GM19023 (cell line): ENCODE data around the gene KASH5.
"Not testable (repeated sequence)": the region's sequence is repeated elsewhere in the genome, so short reads cannot be mapped to it uniquely, and the experiment has no call there.

Experiments
- ATAC-seq: cut with Tn5 transposase; IDR thresholded peaks from one replicate; pipeline ENCODE4 v1.9.1; 2021; ENCODE audit warnings: mild to moderate bottlenecking, moderate library complexity; ENCODE audit not compliant: unreplicated experiment

The KASH5 gene

DNA sequence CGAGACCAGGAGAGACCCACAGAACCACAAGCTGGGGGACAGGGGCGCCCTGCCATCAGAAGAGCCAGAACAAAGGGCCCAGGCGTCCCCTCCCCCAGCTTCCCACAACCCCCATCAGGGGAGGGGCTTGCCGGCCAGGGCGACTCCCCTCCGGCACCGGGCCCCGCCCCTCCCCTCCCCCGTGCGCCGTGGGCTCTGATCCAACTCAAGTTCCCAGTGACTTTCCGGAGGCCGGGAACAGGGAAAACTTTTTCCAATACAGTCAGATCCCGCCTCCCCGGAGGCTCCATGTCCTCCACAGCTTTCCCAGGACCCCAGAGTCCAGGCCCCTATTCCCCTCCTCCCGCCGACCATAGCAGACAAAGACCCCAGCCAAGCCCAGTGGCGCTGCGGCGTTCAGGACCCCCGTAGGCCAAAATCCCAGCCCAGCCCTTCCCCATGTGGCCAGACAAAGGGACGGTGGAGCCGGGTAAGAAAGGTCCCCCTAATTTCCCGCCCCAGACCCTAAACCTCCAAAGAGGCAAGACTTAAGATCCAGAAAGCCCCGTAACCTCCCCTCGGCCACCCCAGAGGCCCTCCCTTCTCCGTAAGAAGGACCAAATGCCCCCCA is 26.5 kb upstream of the KASH5 start:
- no peak for ATAC-seq

DNA sequence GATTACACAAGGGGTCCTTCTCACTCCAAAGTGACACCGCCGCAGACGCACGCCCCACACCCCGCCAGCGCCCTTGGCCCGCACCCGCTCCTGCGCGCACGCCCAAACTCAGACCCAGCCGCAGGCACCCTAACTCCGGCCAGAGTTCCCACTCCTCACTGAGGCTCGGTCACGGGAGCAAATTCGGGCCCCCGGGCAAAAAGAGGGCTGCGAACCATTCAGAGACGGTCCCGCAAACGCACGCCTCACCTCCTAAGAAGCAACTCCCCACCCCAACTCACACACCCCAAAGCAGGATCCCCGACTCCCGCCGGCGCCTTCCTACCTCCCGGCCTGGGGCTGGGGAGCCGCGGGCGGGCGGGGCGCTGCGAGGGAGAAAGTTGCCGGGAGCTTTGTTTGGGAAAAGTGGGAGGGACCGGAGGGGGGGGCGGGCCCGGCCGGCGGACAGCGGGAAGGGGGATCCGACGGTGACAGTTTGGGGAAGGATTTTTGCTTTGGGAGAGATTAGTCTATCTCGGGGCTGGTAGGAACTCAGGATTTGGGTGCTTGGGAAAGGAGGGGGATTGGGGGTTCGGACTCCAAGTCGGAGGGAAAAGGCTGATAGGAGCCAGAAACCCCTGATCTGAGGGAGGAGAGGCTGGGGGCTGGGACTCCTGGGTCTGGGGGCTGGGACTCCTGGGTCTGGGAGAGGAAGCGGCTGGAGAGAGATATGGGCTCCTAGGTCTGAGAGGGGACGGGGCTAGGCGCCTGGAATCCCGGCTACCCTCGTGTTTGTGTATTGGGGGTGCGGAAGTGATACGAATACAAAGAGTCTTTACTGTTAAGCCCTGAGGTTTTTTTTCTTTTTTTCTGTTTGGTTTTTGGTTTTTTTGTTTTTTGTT is 25.8 kb upstream of the KASH5 start, which contains the start of gene TEAD2:
Gene TEAD2 (minus strand): TSS at position 369 of the 881 bp plus-strand sequence. CDS start 2,341 bp downstream, outside the sequence.
- no peak for ATAC-seq

- ATAC-seq = no peak
These were observed 25.2 kb upstream of the KASH5 start for GRCh38 chr19:49362929-49363267.

DNA sequence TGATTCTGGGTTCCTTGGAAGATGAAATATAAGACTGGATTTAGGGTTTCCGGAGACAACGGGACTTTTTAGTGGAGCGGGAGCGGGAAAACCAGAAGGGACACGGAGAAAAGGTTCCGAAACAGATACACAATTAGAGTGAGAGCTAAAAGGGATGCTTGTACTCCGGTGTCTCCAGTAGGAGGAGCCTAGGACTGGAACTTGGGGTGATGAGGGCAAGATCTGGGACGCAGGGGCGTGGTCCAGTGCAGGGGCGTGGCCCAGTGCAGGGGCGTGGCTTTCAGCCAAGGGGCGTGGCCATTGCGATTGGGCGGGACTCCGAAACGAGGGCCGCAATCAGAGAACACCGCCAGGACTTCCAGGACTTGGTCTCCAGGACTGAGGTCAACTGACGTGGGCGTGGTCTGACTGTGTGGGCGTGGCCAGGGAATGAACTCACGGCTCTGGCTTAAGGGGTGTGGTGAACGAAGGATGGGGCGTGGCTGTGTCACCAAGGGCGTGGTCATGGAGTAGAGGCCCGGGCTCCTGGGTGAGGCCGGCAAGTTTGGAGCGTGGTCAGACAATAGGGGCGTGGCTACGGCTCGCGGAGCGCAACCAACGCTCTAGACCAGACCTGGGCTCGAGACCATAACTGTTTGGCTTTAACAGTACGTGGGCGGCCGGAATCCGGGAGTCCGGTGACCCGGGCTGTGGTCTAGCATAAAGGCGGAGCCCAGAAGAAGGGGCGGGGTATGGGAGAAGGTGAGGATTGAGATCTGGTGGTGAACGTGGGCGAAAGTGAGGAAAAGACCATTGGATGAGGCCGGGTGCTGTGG is 24.6 kb upstream of the KASH5 start, which contains the start of gene DKKL1:
Gene DKKL1 (plus strand): TSS at position 610 of the 815 bp plus-strand sequence. CDS start 122 bp downstream, at position 732.
- no peak for ATAC-seq

GRCh38 chr19:49364083-49364737 is 23.8 kb upstream of the KASH5 start:
- ATAC-seq = no peak

DNA sequence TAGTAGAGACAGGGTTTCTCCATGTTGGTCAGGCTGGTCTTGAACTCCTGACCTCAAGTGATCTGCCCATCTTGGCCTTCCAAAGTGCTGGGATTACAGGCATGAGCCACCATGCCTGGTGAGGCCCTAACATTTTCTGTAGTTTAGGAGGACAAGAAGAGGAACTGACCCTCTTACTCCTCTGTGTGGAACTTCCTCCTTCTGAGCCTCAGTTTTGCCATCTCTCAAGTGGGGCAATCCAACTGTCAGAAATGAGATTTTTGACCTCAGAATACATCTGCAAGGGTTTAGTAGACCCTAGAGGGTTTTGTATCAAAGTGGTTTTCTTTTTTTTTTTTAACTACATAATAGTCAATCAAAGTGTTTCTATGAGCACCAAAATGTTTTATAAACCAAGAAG is 21.9 kb upstream of the KASH5 start:
- ATAC-seq = no peak

DNA sequence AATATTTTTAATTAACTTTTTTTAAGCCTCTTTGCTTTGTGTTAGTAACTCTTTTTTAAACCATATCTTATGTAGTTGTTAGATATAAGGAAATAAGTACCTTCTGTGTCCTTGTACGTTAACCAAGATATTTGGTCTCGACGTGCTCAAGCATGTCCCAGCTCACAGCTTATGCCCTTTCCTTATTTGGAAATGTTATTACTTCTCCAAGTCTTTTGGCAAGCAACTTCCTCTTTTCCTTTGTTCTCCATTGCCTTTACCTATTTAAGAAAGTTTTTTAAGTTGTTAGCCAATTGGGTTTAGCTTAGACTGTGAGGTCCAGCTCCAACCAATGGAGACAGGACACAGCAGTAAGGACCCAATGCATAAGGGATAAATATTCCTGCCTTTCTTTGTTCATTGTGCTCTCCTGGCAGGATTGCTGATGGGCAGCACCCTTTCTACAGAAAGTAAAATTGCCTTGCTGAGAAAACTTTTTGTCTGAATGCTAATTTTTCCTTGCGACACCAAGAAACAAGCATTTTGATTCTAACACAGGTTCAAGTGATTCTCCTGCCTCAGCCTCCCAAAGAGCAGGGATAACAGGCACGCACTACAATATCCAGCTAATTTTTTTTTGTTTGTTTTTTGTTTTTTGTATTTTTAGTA is 19.2 kb upstream of the KASH5 start:
- no peak for ATAC-seq

GRCh38 chr19:49371184-49371583 is 16.9 kb upstream of the KASH5 start:
- no peak for ATAC-seq

DNA sequence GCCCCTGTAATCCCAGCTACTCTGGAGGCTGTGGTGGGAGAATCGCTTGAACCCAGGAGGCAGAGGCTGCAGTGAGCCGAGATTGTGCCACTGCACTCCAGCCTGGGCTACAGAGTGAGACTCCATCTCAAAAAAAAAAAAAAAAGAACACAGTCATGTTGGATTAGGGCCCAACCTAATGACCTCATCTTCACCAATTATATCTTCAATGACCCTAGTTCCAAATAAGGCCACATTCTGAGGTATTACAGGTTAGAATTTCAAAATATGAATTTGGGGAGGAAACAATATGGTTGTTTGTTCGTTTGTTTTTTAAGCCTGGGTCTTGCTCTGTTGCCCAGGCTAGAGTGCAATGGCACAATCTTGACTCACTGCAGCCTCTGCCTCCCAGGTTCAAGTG is 14.9 kb upstream of the KASH5 start:
- not testable (repeated sequence) for ATAC-seq

DNA sequence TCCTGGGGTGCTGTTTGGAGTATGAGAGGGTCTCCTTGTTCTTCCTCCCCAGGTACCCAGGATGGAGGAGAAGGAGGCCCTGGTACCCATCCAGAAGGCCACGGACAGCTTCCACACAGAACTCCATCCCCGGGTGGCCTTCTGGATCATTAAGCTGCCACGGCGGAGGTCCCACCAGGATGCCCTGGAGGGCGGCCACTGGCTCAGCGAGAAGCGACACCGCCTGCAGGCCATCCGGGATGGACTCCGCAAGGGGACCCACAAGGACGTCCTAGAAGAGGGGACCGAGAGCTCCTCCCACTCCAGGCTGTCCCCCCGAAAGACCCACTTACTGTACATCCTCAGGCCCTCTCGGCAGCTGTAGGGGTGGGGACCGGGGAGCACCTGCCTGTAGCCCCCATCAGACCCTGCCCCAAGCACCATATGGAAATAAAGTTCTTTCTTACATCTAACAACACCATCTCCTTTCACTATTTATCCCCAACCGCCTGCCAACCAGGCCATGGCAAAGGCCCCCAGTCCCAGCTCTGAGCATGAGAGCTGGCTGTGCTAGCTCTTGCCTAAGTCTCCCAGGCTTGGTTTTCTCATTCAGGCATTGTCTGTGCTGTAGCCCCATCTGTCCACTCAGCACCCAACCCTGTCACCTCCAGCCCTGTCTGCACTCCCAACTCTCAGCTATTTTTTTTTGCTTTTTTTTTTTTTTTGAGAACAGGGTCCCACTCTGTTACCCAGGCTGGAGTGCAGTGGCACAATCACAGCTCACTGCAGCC is 13.2 kb upstream of the KASH5 start:
- ATAC-seq = no peak

DNA sequence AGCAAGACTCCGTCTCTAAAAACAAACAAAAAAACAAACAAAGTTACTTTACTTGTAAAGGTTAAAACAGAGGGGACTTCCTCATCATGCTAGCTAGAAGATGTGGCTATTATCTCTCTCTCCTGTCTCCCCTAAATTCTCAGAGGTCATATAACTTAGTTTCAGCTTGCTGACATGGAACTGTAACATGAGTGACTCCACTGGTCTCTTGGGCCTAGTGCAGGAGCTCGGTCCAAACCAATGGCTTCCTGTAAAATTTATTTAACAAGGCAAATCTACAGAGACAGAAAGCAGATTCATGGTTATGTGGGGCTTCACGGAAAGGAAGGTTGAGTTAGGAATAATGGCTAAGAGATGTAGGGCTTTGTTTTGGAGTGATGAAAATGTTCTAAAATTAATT is 9.5 kb upstream of the KASH5 start:
- no peak for ATAC-seq

- ATAC-seq = no peak
These were observed 7.7 kb upstream of the KASH5 start for GRCh38 chr19:49380391-49380790.

DNA sequence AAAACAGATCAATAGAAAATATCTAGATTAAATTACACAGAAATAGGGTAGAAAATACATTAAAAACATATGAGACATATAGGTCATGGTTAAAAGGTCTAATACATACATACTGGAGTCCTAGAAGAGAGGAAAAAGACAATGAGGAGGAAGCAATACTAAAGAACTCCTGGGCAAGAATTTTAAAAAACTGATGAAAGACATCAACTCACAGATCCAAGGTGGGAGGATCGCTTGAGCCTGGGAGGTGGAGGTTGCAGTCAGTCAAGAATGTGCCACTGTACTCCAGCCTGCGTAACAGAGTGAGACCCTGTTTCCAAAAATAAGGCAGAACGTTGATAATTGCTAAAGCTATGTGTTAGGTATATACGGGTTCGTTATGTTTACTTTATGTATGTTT is 5.4 kb upstream of the KASH5 start:
- ATAC-seq = no peak

DNA sequence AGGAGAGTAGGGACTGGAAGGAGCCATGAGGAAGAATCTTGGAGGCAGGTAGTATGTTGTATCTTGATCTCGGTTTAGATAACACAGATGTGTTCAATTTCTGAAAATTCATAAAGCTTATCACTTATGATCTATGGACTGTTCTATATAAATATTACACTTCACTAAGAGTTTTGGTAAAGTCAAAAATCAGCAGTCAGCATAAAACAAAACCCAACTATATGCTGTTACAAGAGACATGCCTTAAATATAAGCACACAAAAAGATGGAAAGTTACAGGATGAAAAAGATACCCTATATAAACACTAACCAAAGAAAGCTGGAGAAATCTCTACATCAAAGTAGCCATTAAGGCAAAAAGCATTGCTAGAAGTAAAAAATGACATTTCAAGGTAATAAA is 4.5 kb upstream of the KASH5 start:
- no peak for ATAC-seq

DNA sequence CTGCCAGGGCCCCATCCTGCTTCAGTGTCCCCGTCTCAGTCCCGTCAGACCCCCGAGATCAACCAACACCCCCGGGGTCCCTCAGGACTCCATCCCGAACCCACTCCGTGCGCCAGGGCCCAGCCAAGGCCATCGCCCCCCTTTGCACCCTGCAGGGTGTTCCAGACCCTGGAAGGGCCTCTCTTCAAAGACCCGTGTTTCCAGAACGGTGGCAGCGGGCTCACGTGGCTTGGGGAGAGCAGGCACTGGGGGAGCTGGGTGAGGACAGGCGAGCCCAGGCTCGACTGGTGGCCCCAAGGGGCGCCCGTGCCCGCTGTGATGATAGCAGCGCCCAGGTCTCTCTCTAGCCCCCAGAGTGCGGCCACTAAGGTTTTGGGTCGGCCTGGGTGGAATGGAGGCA is 1.4 kb downstream of the KASH5 start:
- no peak for ATAC-seq

DNA sequence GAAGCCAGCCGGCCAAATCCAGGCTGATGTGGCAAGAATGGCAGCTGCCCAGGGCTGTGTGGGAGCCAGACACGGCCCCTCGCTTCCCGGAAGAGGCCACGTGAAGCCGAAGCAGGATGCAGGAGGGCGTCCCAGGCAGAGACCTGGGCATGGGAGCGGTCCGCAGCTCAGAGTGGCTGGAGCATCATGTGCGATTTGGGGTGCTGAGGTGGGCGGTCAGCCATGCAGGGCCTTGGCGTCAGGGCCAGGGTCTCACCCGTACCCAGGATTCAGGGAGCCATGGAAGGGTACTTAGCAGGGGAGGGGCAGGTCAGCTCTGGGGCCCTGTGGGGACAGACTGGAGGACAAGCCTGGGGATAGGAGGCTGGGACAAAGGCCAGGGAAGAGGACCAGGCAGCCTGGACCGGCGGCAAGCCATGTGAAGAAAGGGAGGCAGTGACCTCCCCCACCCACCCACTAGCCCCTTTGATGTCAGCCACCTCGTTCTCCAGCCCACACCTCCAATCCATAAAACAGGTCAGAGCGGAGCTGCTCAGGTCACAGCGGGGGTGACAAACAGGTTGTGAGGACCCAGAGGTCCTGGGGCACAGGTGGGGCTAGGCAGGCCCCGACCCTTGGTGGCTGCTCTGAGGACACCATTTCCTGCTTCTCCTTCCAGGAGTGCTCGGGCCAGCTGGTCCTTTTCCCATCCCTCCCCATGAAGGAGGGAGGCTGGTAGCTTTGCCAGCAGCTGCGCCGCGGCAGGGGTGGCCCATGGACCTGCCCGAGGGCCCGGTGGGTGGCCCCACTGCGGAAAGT is 2.3 kb downstream of the KASH5 start:
- no peak for ATAC-seq

DNA sequence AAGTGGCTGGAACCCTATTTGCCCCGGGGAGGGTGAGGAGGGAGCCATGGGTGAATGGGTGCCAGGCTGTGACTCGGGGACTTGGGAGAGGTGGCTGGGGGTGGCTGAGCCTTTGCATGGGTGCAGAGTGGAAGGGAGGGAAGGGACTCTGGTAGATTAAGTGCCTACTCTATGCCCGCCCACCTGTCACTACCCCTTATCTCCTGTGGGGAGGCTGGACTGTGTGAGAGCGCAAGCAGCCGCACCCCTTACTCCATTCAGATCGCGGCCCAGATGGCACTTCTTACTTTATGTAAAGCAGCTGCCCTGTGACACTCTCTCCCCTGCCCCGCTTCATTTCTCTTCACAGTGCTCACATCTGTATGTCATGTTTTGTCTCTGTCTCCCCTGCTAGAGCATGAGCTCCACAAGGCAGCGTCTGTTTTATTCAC is 2.9 kb downstream of the KASH5 start:
- ATAC-seq = no peak

- no peak for ATAC-seq
These were observed 3.7 kb downstream of the KASH5 start for GRCh38 chr19:49391581-49392399.
